Spleen (tissue), 7 donors: ENCODE results near the gene SNCB.

Source experiments
- POLR2A ChIP-seq, 3 donors: fragments of 450-650 bp; IDR thresholded peaks; one replicate each; pipeline ENCODE4 v1.5.1; 2017; ENCODE audit warnings: antibody characterized with exemption in 3 of 3, mild to moderate bottlenecking in 1 of 3
- POLR2AphosphoS5 ChIP-seq, 3 donors: sonication (generic); formaldehyde crosslinking; IDR thresholded peaks; one replicate each; pipeline ENCODE4 v1.5.1; 2017; ENCODE audit warnings: antibody characterized with exemption in 3 of 3
- TF ChIP-seq, protein P1 (sequence below), 11 experiments: fragments of 200-600 bp in 7 of 11; fragments of 450-650 bp in 4 of 11; sonication (generic) in 4 of 11; IDR thresholded peaks in 8 of 11; conservative IDR thresholded peaks in 3 of 11; 1 replicate in 7 of 11; 2 replicates in 4 of 11; pipeline versions ENCODE4 v1.4.0 to v1.8.0; 2016 to 2021; ENCODE audit warnings: antibody characterized with exemption in 11 of 11, inconsistent platforms in 4 of 11, mild to moderate bottlenecking in 1 of 11
- donor health status: DM: no; HTN: no; CAD: no; lungs with moderate emphysema.
- donor health status: DM: no; HTN: no; CAD: no.
- donor health status: DM: no; HTN: no; CAD: no.

- TF ChIP-seq, protein P1, sequence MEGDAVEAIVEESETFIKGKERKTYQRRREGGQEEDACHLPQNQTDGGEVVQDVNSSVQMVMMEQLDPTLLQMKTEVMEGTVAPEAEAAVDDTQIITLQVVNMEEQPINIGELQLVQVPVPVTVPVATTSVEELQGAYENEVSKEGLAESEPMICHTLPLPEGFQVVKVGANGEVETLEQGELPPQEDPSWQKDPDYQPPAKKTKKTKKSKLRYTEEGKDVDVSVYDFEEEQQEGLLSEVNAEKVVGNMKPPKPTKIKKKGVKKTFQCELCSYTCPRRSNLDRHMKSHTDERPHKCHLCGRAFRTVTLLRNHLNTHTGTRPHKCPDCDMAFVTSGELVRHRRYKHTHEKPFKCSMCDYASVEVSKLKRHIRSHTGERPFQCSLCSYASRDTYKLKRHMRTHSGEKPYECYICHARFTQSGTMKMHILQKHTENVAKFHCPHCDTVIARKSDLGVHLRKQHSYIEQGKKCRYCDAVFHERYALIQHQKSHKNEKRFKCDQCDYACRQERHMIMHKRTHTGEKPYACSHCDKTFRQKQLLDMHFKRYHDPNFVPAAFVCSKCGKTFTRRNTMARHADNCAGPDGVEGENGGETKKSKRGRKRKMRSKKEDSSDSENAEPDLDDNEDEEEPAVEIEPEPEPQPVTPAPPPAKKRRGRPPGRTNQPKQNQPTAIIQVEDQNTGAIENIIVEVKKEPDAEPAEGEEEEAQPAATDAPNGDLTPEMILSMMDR (IDR thresholded peaks at IDR 0.05 in 8 of 11, conservative IDR thresholded peaks at IDR 0.05 in 3 of 11) = no peak
- TF ChIP-seq POLR2AphosphoS5 (IDR thresholded peaks at IDR 0.05) (no peak), POLR2A (IDR thresholded peaks at IDR 0.05) (no peak)
Observed at GRCh38 chr5:176678584-176678983, 48.2 kb upstream of the SNCB start.
